WTC11 (cell line): ENCODE measurements around the gene FAM161B. TPM values are rescaled to one million over a fixed set of nuclear protein-coding genes. Genes with fewer than 3 reads are reported as not detected.
"Not testable (repeated sequence)": the region's sequence is repeated elsewhere in the genome, so short reads cannot be mapped to it uniquely, and the experiment has no call there.

Source experiments
- ATAC-seq: fragments of 200-7000 bp; cut with Tn5 transposase; 2 replicates; pipeline ENCODE4 v1.10.0; 2021; ENCODE audit warnings: mild to moderate bottlenecking, moderate library complexity
- CTCF ChIA-PET: fragments of 300-600 bp; sonication (Branson Sonifier 250); formaldehyde crosslinking; loops from one replicate; lab custom pipeline; 2021; ENCODE audit warnings: antibody characterized with exemption; lab: Charles Lee
- POLR2A ChIA-PET: fragments of 350-600 bp; sonication (Branson Sonifier 250); formaldehyde crosslinking; loops from one replicate; lab custom pipeline; 2021; ENCODE audit warnings: antibody characterized with exemption; lab: Charles Lee
- DNase-seq: peaks from one replicate; pipeline ENCODE4 v3.0.0; 2021; ENCODE audit warnings: low spot score
- H3K27ac Mint-ChIP-seq: 2 replicates; pipeline ENCODE4 v1.8.0; 2021; ENCODE audit warnings: mixed read lengths
- H3K27me3 Mint-ChIP-seq: 2 replicates; pipeline ENCODE4 v1.8.0; 2021; ENCODE audit warnings: low read depth, mild to moderate bottlenecking, moderate library complexity, mixed read lengths
- H3K36me3 Mint-ChIP-seq: 2 replicates; pipeline ENCODE4 v1.8.0; 2021; ENCODE audit warnings: mixed read lengths
- H3K4me1 Mint-ChIP-seq: 2 replicates; pipeline ENCODE4 v1.8.0; 2022; ENCODE audit warnings: mixed read lengths
- H3K4me3 Mint-ChIP-seq: 2 replicates; pipeline ENCODE4 v1.8.0; 2021; ENCODE audit warnings: mild to moderate bottlenecking, moderate library complexity, mixed read lengths
- H3K9me3 Mint-ChIP-seq: 2 replicates; pipeline ENCODE4 v1.8.0; 2021; ENCODE audit warnings: mixed read lengths
- CBFB ChIP-seq: sonication (generic); formaldehyde crosslinking; IDR thresholded peaks from 2 replicates; pipeline ENCODE4 v1.8.1; 2022; ENCODE audit warnings: mild to moderate bottlenecking, low read depth, missing genetic modification reagents
- CREB1 ChIP-seq: sonication (generic); formaldehyde crosslinking; IDR thresholded peaks from 2 replicates; pipeline ENCODE4 v1.8.0; 2023; ENCODE audit warnings: mild to moderate bottlenecking, missing genetic modification reagents
- CREM ChIP-seq: sonication (generic); formaldehyde crosslinking; IDR thresholded peaks from 2 replicates; pipeline ENCODE4 v1.8.1; 2022; ENCODE audit warnings: mild to moderate bottlenecking, missing genetic modification reagents, moderate library complexity
- EMX1 ChIP-seq: fragments of 250-450 bp; sonication (Bioruptor Pico); IDR thresholded peaks from 2 replicates; pipeline ENCODE4 v1.8.0; 2021; ENCODE audit warnings: mild to moderate bottlenecking
- JAZF1 ChIP-seq: fragments of 250-450 bp; sonication (Bioruptor Pico); IDR thresholded peaks from 2 replicates; pipeline ENCODE4 v1.9.0; 2021; ENCODE audit warnings: moderate library complexity, mild to moderate bottlenecking, inconsistent platforms
- MXD4 ChIP-seq: fragments of 250-450 bp; sonication (Bioruptor Pico); IDR thresholded peaks from 2 replicates; pipeline ENCODE4 v1.8.0; 2021; ENCODE audit warnings: mild to moderate bottlenecking, moderate library complexity, borderline replicate concordance
- NFATC4 ChIP-seq: fragments of 250-450 bp; sonication (Bioruptor Pico); IDR thresholded peaks from 2 replicates; pipeline ENCODE4 v1.9.0; 2021; ENCODE audit warnings: mild to moderate bottlenecking
- PRRX2 ChIP-seq: fragments of 250-450 bp; sonication (Bioruptor Pico); IDR thresholded peaks from 2 replicates; pipeline ENCODE4 v1.8.0; 2021; ENCODE audit warnings: mild to moderate bottlenecking
- SOX15 ChIP-seq: fragments of 250-450 bp; sonication (Bioruptor Pico); IDR thresholded peaks from 2 replicates; pipeline ENCODE4 v1.9.0; 2021; ENCODE audit warnings: mild to moderate bottlenecking
- TEAD4 ChIP-seq: sonication (generic); formaldehyde crosslinking; IDR thresholded peaks from 2 replicates; pipeline ENCODE4 v1.8.0; 2022; ENCODE audit warnings: mild to moderate bottlenecking, missing genetic modification reagents
- ZNF219 ChIP-seq: sonication (generic); formaldehyde crosslinking; IDR thresholded peaks from 2 replicates; pipeline ENCODE4 v1.8.0; 2023; ENCODE audit warnings: missing genetic modification reagents, mild to moderate bottlenecking, borderline replicate concordance
- ZNF416 ChIP-seq: fragments of 250-450 bp; sonication (Bioruptor Pico); IDR thresholded peaks from 2 replicates; pipeline ENCODE4 v1.9.0; 2021; ENCODE audit warnings: mild to moderate bottlenecking, inconsistent platforms
- total RNA-seq: library from RNA; stranded (reverse); gene quantifications from 3 replicates; pipeline ENCODE4 v1.2.3, GENCODE V29; 2021
- TF ChIP-seq, protein P1 (sequence below): sonication (generic); formaldehyde crosslinking; IDR thresholded peaks from 2 replicates; pipeline ENCODE4 v1.8.0; 2023; ENCODE audit warnings: mild to moderate bottlenecking, missing genetic modification reagents
- TF ChIP-seq, protein P2 (sequence below): sonication (generic); formaldehyde crosslinking; IDR thresholded peaks from 2 replicates; pipeline ENCODE4 v1.8.1; 2022; ENCODE audit warnings: low read depth, mild to moderate bottlenecking, moderate library complexity, missing genetic modification reagents, borderline replicate concordance
- TF ChIP-seq, protein P3 (sequence below): sonication (generic); formaldehyde crosslinking; IDR thresholded peaks from 2 replicates; pipeline ENCODE4 v1.8.1; 2023; ENCODE audit warnings: mild to moderate bottlenecking, missing genetic modification reagents, moderate library complexity
- TF ChIP-seq, protein P4 (sequence below): sonication (generic); formaldehyde crosslinking; IDR thresholded peaks from 2 replicates; pipeline ENCODE4 v1.8.1; 2023; ENCODE audit warnings: mild to moderate bottlenecking, missing genetic modification reagents
- TF ChIP-seq, protein P5 (sequence below): sonication (generic); formaldehyde crosslinking; IDR thresholded peaks from 2 replicates; pipeline ENCODE4 v1.8.0; 2023; ENCODE audit warnings: missing genetic modification reagents, mild to moderate bottlenecking, borderline replicate concordance
- TF ChIP-seq, protein P6 (sequence below): sonication (generic); formaldehyde crosslinking; IDR thresholded peaks from 2 replicates; pipeline ENCODE4 v1.8.1; 2023; ENCODE audit warnings: mild to moderate bottlenecking, missing genetic modification reagents
- TF ChIP-seq, protein P7 (sequence below): sonication (generic); formaldehyde crosslinking; IDR thresholded peaks from 2 replicates; pipeline ENCODE4 v1.8.1; 2022; ENCODE audit warnings: mild to moderate bottlenecking, missing genetic modification reagents, moderate library complexity, borderline replicate concordance
- TF ChIP-seq, protein P8 (sequence below): sonication (generic); formaldehyde crosslinking; IDR thresholded peaks from 2 replicates; pipeline ENCODE4 v1.8.0; 2023; ENCODE audit warnings: missing genetic modification reagents

Gene FAM161B
- total RNA-seq, 1 experiment from 2014 or later = 0.26 TPM

DNA sequence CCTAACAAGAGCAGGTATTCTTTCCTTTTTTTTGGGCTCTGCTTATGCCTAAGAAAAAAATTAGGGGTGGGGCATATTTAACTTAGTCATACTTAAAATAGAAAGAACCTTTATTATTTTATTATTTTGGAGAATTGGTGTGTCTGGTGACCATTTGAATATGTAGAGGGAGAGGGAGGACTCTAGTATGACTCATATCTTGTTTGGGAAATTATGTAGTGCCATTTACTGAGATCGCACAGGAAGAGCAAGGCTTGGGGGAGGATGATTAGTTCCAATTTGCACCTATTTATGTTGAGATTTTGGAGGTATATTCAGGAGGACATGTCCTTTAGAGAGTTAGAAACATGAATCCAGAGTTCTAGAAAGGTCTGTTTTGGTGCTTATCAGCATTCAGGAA lies 53.4 kb downstream of the FAM161B start (continued):
- TF ChIP-seq, protein P1, sequence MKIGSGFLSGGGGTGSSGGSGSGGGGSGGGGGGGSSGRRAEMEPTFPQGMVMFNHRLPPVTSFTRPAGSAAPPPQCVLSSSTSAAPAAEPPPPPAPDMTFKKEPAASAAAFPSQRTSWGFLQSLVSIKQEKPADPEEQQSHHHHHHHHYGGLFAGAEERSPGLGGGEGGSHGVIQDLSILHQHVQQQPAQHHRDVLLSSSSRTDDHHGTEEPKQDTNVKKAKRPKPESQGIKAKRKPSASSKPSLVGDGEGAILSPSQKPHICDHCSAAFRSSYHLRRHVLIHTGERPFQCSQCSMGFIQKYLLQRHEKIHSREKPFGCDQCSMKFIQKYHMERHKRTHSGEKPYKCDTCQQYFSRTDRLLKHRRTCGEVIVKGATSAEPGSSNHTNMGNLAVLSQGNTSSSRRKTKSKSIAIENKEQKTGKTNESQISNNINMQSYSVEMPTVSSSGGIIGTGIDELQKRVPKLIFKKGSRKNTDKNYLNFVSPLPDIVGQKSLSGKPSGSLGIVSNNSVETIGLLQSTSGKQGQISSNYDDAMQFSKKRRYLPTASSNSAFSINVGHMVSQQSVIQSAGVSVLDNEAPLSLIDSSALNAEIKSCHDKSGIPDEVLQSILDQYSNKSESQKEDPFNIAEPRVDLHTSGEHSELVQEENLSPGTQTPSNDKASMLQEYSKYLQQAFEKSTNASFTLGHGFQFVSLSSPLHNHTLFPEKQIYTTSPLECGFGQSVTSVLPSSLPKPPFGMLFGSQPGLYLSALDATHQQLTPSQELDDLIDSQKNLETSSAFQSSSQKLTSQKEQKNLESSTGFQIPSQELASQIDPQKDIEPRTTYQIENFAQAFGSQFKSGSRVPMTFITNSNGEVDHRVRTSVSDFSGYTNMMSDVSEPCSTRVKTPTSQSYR (CRISPR knock-in tag) = no peak
- TF ChIP-seq JAZF1 (CRISPR knock-in tag) = no peak
- TF ChIP-seq, protein P2, sequence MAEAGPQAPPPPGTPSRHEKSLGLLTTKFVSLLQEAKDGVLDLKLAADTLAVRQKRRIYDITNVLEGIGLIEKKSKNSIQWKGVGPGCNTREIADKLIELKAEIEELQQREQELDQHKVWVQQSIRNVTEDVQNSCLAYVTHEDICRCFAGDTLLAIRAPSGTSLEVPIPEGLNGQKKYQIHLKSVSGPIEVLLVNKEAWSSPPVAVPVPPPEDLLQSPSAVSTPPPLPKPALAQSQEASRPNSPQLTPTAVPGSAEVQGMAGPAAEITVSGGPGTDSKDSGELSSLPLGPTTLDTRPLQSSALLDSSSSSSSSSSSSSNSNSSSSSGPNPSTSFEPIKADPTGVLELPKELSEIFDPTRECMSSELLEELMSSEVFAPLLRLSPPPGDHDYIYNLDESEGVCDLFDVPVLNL (CRISPR knock-in tag) = no peak
- TF ChIP-seq, protein P3, sequence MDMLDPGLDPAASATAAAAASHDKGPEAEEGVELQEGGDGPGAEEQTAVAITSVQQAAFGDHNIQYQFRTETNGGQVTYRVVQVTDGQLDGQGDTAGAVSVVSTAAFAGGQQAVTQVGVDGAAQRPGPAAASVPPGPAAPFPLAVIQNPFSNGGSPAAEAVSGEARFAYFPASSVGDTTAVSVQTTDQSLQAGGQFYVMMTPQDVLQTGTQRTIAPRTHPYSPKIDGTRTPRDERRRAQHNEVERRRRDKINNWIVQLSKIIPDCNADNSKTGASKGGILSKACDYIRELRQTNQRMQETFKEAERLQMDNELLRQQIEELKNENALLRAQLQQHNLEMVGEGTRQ (CRISPR knock-in tag) = no peak
- TF ChIP-seq, all 79 proteins: peak for 0

DNA sequence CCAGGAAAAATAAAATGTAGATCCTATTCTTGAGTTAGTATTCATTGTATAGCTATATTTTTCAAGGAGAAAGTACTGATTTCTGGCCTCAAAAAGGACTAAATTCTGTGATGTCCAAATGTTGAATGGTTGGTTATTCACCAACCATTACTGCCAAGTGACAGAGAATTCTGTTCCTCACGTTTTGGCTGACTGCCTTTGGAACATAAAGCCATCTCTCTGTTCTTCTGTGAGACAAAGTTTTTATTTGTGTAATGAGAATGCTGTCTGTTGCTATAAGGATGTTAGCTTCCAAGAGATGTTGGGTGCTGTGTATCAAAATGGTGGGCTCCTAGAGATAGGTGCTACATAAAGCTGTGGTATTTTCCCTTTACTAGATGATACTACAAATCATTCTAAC lies 54.0 kb downstream of the FAM161B start:
- no peaks in the 10 kb centered on the region for H3K9me3 Mint-ChIP-seq
- no peak overlapping the region for H3K27ac Mint-ChIP-seq
- TF ChIP-seq NFATC4 (CRISPR knock-in tag) = no peak
- no peak for TF ChIP-seq CREB1 (CRISPR knock-in tag)
- TF ChIP-seq, protein P4, sequence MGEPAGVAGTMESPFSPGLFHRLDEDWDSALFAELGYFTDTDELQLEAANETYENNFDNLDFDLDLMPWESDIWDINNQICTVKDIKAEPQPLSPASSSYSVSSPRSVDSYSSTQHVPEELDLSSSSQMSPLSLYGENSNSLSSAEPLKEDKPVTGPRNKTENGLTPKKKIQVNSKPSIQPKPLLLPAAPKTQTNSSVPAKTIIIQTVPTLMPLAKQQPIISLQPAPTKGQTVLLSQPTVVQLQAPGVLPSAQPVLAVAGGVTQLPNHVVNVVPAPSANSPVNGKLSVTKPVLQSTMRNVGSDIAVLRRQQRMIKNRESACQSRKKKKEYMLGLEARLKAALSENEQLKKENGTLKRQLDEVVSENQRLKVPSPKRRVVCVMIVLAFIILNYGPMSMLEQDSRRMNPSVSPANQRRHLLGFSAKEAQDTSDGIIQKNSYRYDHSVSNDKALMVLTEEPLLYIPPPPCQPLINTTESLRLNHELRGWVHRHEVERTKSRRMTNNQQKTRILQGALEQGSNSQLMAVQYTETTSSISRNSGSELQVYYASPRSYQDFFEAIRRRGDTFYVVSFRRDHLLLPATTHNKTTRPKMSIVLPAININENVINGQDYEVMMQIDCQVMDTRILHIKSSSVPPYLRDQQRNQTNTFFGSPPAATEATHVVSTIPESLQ (CRISPR knock-in tag) = no peak
- TF ChIP-seq, protein P5, sequence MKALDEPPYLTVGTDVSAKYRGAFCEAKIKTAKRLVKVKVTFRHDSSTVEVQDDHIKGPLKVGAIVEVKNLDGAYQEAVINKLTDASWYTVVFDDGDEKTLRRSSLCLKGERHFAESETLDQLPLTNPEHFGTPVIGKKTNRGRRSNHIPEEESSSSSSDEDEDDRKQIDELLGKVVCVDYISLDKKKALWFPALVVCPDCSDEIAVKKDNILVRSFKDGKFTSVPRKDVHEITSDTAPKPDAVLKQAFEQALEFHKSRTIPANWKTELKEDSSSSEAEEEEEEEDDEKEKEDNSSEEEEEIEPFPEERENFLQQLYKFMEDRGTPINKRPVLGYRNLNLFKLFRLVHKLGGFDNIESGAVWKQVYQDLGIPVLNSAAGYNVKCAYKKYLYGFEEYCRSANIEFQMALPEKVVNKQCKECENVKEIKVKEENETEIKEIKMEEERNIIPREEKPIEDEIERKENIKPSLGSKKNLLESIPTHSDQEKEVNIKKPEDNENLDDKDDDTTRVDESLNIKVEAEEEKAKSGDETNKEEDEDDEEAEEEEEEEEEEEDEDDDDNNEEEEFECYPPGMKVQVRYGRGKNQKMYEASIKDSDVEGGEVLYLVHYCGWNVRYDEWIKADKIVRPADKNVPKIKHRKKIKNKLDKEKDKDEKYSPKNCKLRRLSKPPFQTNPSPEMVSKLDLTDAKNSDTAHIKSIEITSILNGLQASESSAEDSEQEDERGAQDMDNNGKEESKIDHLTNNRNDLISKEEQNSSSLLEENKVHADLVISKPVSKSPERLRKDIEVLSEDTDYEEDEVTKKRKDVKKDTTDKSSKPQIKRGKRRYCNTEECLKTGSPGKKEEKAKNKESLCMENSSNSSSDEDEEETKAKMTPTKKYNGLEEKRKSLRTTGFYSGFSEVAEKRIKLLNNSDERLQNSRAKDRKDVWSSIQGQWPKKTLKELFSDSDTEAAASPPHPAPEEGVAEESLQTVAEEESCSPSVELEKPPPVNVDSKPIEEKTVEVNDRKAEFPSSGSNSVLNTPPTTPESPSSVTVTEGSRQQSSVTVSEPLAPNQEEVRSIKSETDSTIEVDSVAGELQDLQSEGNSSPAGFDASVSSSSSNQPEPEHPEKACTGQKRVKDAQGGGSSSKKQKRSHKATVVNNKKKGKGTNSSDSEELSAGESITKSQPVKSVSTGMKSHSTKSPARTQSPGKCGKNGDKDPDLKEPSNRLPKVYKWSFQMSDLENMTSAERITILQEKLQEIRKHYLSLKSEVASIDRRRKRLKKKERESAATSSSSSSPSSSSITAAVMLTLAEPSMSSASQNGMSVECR = no peak
- no peak for TF ChIP-seq TEAD4 (CRISPR knock-in tag)
- TF ChIP-seq, protein P6, sequence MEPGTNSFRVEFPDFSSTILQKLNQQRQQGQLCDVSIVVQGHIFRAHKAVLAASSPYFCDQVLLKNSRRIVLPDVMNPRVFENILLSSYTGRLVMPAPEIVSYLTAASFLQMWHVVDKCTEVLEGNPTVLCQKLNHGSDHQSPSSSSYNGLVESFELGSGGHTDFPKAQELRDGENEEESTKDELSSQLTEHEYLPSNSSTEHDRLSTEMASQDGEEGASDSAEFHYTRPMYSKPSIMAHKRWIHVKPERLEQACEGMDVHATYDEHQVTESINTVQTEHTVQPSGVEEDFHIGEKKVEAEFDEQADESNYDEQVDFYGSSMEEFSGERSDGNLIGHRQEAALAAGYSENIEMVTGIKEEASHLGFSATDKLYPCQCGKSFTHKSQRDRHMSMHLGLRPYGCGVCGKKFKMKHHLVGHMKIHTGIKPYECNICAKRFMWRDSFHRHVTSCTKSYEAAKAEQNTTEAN (CRISPR knock-in tag) = no peak
- TF ChIP-seq JAZF1 (CRISPR knock-in tag) = no peak
- TF ChIP-seq SOX15 = no peak
- no peak for TF ChIP-seq CREM (CRISPR knock-in tag)
- no peak for TF ChIP-seq ZNF219 (CRISPR knock-in tag)
- TF ChIP-seq, protein P7, sequence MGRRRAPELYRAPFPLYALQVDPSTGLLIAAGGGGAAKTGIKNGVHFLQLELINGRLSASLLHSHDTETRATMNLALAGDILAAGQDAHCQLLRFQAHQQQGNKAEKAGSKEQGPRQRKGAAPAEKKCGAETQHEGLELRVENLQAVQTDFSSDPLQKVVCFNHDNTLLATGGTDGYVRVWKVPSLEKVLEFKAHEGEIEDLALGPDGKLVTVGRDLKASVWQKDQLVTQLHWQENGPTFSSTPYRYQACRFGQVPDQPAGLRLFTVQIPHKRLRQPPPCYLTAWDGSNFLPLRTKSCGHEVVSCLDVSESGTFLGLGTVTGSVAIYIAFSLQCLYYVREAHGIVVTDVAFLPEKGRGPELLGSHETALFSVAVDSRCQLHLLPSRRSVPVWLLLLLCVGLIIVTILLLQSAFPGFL = no peak
- TF ChIP-seq MXD4 (CRISPR knock-in tag) = no peak
- no peak for TF ChIP-seq PRRX2 (CRISPR knock-in tag)
- no peak for TF ChIP-seq EMX1 (CRISPR knock-in tag)
- TF ChIP-seq, protein P8, sequence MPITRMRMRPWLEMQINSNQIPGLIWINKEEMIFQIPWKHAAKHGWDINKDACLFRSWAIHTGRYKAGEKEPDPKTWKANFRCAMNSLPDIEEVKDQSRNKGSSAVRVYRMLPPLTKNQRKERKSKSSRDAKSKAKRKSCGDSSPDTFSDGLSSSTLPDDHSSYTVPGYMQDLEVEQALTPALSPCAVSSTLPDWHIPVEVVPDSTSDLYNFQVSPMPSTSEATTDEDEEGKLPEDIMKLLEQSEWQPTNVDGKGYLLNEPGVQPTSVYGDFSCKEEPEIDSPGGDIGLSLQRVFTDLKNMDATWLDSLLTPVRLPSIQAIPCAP (CRISPR knock-in tag) = no peak
- TF ChIP-seq ZNF416 = no peak
- TF ChIP-seq CBFB (CRISPR knock-in tag) = no peak
- POLR2A ChIA-PET = no interaction called here
- no peak overlapping the region for H3K4me3 Mint-ChIP-seq
- ATAC-seq = no peak
- no peak for DNase-seq
- H3K36me3 Mint-ChIP-seq = peaks cover 47% of the 10 kb centered on the region
- H3K27me3 Mint-ChIP-seq = no peaks in the 10 kb centered on the region
- no peaks in the 10 kb centered on the region for H3K4me1 Mint-ChIP-seq
- CTCF ChIA-PET = interaction anchor here (1.0 kb wide), 1 partner anchor 167 kb away, joined by 3 read pairs; no protein-coding TSS in a partner anchor

DNA sequence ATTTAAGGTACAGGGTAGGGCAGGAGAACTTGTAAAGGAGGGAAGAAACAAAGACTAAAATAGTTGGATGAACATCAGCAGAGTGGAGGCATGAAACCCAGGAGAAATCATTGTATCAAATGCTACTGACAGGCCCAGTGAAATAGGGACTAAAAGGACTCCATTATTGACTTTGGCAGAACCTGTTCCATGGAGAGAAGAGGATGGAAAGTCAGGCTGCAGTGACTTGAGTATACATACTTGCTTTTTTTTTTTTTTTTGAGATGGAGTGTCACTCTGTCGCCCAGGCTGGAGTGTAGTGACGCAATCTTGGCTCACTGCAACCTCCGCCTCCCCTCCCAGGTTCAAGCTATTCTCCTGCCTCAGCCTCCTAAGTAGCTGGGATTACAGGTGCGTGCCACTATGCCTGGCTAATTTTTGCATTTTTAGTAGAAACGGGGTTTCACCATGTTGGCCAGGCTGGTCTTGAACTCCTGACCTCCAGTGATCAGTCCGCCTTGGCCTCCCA lies 55.7 kb downstream of the FAM161B start:
- H3K27ac Mint-ChIP-seq, DNase-seq, H3K4me1 Mint-ChIP-seq, H3K9me3 Mint-ChIP-seq, H3K27me3 Mint-ChIP-seq, CTCF ChIA-PET, ATAC-seq, H3K4me3 Mint-ChIP-seq: not testable (repeated sequence)
- H3K36me3 Mint-ChIP-seq = peaks cover 39% of the 10 kb centered on the region
- POLR2A ChIA-PET = interaction anchor here (0.6 kb wide), 1 partner anchor 8 kb away, joined by 4 read pairs; no protein-coding TSS in a partner anchor
